Measurements from ENCODE around the gene TAF8. TPM values are rescaled to one million over a fixed set of nuclear protein-coding genes. Genes with fewer than 3 reads are reported as not detected.

The TAF8 gene
- total RNA-seq, 1 experiment from 2014 or later: 22.5 TPM

DNA sequence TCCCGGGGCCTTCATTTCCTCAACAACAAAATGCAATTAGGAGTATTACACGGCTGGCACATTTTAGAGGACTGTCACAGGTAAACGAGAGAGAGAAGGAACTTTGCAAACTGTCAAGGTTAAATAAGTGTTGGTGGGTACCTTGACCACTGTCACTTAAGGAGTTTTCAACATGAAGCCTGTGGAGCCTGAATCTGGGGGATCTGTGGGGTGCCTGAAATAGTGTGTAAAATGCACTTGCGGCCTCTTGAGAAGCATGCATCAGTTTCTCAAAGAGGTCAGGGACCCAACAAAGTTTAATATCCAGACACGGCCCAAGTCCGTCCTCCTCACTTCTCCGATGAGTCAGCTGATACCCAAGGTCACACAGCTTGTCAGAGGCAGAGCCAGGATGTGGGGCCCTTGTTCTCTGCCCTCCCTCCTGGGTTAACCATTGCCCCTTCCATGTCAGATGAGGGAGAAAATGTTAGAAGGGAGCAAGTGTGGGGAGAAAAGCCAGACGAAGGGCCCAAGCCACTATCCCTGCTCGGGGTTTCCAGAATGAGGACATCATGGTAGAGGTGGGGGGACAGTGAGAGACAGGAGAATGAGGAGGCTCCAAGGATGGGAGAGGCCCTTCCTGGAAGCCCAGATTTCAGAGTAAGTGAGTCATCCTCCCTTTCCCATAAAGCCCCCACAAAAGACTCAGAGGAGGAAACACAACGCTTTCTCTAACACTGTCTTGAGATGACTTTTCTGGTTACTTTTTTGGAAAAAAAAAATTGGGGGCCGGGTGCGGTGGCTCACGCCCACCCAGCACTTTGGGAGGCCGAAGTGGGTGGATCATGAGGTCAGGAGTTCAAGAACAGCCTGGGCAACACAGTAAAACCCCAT, 49.9 kb downstream of the TAF8 start:
- TF ChIP-seq EZH2 (IDR thresholded peaks at IDR 0.05; ENCODE audit: borderline replicate concordance, low read depth, low read length, poor library complexity, severe bottlenecking): no peak
- Histone ChIP-seq H3K9me3 (ENCODE audit: low read depth, low read length, poor library complexity, severe bottlenecking) (no peaks in the 10 kb centered on the region), H3K4me1 (ENCODE audit: insufficient read depth, low read length, poor library complexity, severe bottlenecking) (no peaks in the 10 kb centered on the region), H3K36me3 (ENCODE audit: insufficient read depth, low read length, poor library complexity, severe bottlenecking) (no peaks in the 10 kb centered on the region), H3K27ac (ENCODE audit: low read depth, low read length, poor library complexity, severe bottlenecking) (no peak overlapping the region), H3K27me3 (replicated peaks; ENCODE audit: insufficient read depth, low read depth, low read length, poor library complexity) (no peaks in the 10 kb centered on the region), H3K4me3 (ENCODE audit: low read depth, low read length, poor library complexity, severe bottlenecking) (no peak overlapping the region)
- ChIA-PET CTCF (no interaction called here), POLR2A (ENCODE audit: low non-redundant PET) (no interaction called here)
- BruUV-seq (replicated peaks): no TSS peak
- no peak for DNase-seq (ENCODE audit: low spot score)
- intact Hi-C loops (cut with micrococcal nuclease; ENCODE audit: unreplicated experiment): no loop called here

DNA sequence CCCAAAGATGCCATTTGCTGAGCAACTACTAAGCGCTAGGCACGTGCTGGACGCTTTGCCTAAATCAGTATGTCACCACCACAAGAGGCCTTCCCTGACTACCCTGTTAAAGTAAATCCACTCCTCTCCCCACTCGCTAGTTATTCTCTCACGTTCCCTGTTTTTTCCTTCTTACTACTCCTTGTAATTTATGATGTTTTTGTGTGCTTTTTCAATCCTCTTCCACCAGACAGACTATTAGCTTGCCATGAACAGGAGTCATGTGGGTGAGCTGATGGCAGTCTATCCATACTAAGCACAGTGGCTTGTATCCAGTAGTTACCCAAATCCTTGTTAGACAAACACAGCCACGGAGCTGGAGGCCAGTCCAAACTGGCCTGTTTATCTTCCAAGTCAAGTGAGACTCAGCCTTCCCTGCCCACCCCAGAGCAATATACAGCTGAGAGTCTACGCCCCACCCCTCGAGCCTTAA, 50.9 kb downstream of the TAF8 start:
- no peak overlapping the region for H3K4me3 ChIP-seq (ENCODE audit: low read depth, low read length, poor library complexity, severe bottlenecking)
- intact Hi-C loops (cut with micrococcal nuclease; ENCODE audit: unreplicated experiment): no loop called here

DNA sequence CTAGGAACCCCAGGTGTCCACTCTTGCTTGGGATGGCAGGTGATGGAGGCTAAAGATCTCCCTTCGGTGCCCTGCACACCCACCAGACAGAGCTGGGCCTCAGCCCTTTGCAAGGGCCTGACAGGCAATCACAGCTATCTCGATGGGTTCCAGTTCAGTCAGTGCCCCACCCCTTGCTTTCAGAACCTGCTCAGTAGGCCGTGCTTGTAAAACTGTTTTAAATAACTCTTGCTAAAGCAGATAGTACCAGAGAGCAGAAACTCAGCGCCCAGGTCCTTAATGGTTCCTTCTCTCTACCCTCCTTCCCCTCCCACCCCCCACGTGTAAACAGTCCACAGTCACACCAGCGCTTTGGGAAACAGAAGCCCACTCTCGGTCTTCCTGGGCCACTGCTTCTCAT, 52.9 kb downstream of the TAF8 start:
- intact Hi-C loops (cut with micrococcal nuclease; ENCODE audit: unreplicated experiment): no loop called here
- Histone ChIP-seq H3K27ac (ENCODE audit: low read depth, low read length, poor library complexity, severe bottlenecking) (no peak overlapping the region), H3K27me3 (replicated peaks; ENCODE audit: insufficient read depth, low read depth, low read length, poor library complexity) (no peaks in the 10 kb centered on the region), H3K4me3 (ENCODE audit: low read depth, low read length, poor library complexity, severe bottlenecking) (no peak overlapping the region), H3K36me3 (ENCODE audit: insufficient read depth, low read length, poor library complexity, severe bottlenecking) (no peaks in the 10 kb centered on the region), H3K4me1 (ENCODE audit: insufficient read depth, low read length, poor library complexity, severe bottlenecking) (no peaks in the 10 kb centered on the region), H3K9me3 (ENCODE audit: low read depth, low read length, poor library complexity, severe bottlenecking) (no peaks in the 10 kb centered on the region)
- BruUV-seq (replicated peaks): no TSS peak
- POLR2A ChIA-PET (ENCODE audit: low non-redundant PET): no interaction called here
- CTCF ChIA-PET: interaction anchor here (0.5 kb wide), 1 partner anchor 33 kb away, joined by 3 read pairs; no protein-coding TSS in a partner anchor
- DNase-seq (ENCODE audit: low spot score): no peak
- TF ChIP-seq EZH2 (IDR thresholded peaks at IDR 0.05; ENCODE audit: borderline replicate concordance, low read depth, low read length, poor library complexity, severe bottlenecking) (no peak), CTCF (conservative IDR thresholded peaks at IDR 0.05; ENCODE audit: low read depth, low read length) (no peak)

More for the DNA sequence above, 50.9 kb downstream of the TAF8 start:
- Histone ChIP-seq H3K4me1 (ENCODE audit: insufficient read depth, low read length, poor library complexity, severe bottlenecking) (no peaks in the 10 kb centered on the region), H3K36me3 (ENCODE audit: insufficient read depth, low read length, poor library complexity, severe bottlenecking) (no peaks in the 10 kb centered on the region), H3K27me3 (replicated peaks; ENCODE audit: insufficient read depth, low read depth, low read length, poor library complexity) (no peaks in the 10 kb centered on the region), H3K27ac (ENCODE audit: low read depth, low read length, poor library complexity, severe bottlenecking) (no peak overlapping the region), H3K9me3 (ENCODE audit: low read depth, low read length, poor library complexity, severe bottlenecking) (no peaks in the 10 kb centered on the region)
- ChIA-PET POLR2A (ENCODE audit: low non-redundant PET) (no interaction called here), CTCF (no interaction called here)
- DNase-seq (ENCODE audit: low spot score): no peak
- no TSS peak for BruUV-seq (replicated peaks)
- TF ChIP-seq EZH2 (IDR thresholded peaks at IDR 0.05; ENCODE audit: borderline replicate concordance, low read depth, low read length, poor library complexity, severe bottlenecking) (no peak), CTCF (conservative IDR thresholded peaks at IDR 0.05; ENCODE audit: low read depth, low read length) (no peak)
